ENCODE results near the gene ADAMTSL1. TPM values are rescaled to one million over a fixed set of nuclear protein-coding genes. Genes with fewer than 3 reads are reported as not detected.

ADAMTSL1 gene
- total RNA-seq, 1 experiment from 2014 or later: 0.94 TPM

- ATAC-seq: no peak
These were observed 25.1 kb downstream of the ADAMTSL1 start for GRCh38 chr9:18499062-18499461.

GRCh38 chr9:18499980-18500379 is 26.0 kb downstream of the ADAMTSL1 start:
- Mint-ChIP-seq H3K4me3 (no peak overlapping the region), H3K27ac (no peak overlapping the region), H3K36me3 (no peaks in the 10 kb centered on the region), H3K9me3 (no peaks in the 10 kb centered on the region), H3K27me3 (ENCODE audit: low read depth) (no peaks in the 10 kb centered on the region), H3K4me1 (peaks cover 22% of the 10 kb centered on the region)
- DNase-seq (ENCODE audit: low spot score): no peak
- ChIA-PET CTCF (no interaction called here), POLR2A (no interaction called here)
- ATAC-seq: no peak
- no peak for TF ChIP-seq ZBTB43 (CRISPR knock-in tag; IDR thresholded peaks at IDR 0.05)
- TF ChIP-seq RELA (CRISPR knock-in tag; IDR thresholded peaks at IDR 0.05; ENCODE audit: borderline replicate concordance): no peak
- TF ChIP-seq PRDM15 (CRISPR knock-in tag; IDR thresholded peaks at IDR 0.05): no peak
- TF ChIP-seq NFYB (CRISPR knock-in tag; conservative IDR thresholded peaks at IDR 0.05; ENCODE audit: low read depth): no peak
- no peak for TF ChIP-seq SOX15 (CRISPR knock-in tag; IDR thresholded peaks at IDR 0.05)
- TF ChIP-seq SMAD3 (CRISPR knock-in tag; IDR thresholded peaks at IDR 0.05; ENCODE audit: borderline replicate concordance): no peak
- no peak for TF ChIP-seq CDX4 (CRISPR knock-in tag; IDR thresholded peaks at IDR 0.05; ENCODE audit: borderline replicate concordance)
- no peak for TF ChIP-seq ZNF512 (CRISPR knock-in tag; IDR thresholded peaks at IDR 0.05; ENCODE audit: borderline replicate concordance)

More at GRCh38 chr9:18499062-18499461, 25.1 kb downstream of the ADAMTSL1 start:
- H3K27ac Mint-ChIP-seq: no peak overlapping the region
- H3K4me1 Mint-ChIP-seq: peaks cover 13% of the 10 kb centered on the region
- TF ChIP-seq FOXJ3 (CRISPR knock-in tag; IDR thresholded peaks at IDR 0.05; ENCODE audit: borderline replicate concordance): no peak
- no peak for TF ChIP-seq ATF2 (CRISPR knock-in tag; IDR thresholded peaks at IDR 0.05; ENCODE audit: borderline replicate concordance, low read depth)
- no peak for TF ChIP-seq USF1 (CRISPR knock-in tag; IDR thresholded peaks at IDR 0.05)
- TF ChIP-seq ARID4B (CRISPR knock-in tag; IDR thresholded peaks at IDR 0.05; ENCODE audit: borderline replicate concordance): no peak
- no peak for TF ChIP-seq ZNF219 (CRISPR knock-in tag; IDR thresholded peaks at IDR 0.05; ENCODE audit: borderline replicate concordance)
- no peak for TF ChIP-seq JUN (CRISPR knock-in tag; IDR thresholded peaks at IDR 0.05)
- no peaks in the 10 kb centered on the region for H3K36me3 Mint-ChIP-seq
- H3K4me3 Mint-ChIP-seq: no peak overlapping the region
- no peaks in the 10 kb centered on the region for H3K9me3 Mint-ChIP-seq
- POLR2A ChIA-PET: no interaction called here
- CTCF ChIA-PET: no interaction called here
- H3K27me3 Mint-ChIP-seq (ENCODE audit: low read depth): no peaks in the 10 kb centered on the region
- DNase-seq (ENCODE audit: low spot score): no peak
